OCI-LY1 (cell line): ENCODE measurements around the gene U2SURP.

ENCODE experiments used
- EZH2 ChIP-seq: fragments of 200-600 bp; sonication (generic), shearing (Covaris generic); IDR thresholded peaks from 2 replicates; pipeline ENCODE4 v1.8.0; 2017; ENCODE audit warnings: borderline replicate concordance, mixed run types, mild to moderate bottlenecking, antibody characterized with exemption, low read length, moderate library complexity, mixed read lengths
- TF ChIP-seq, protein P1 (sequence below): fragments of 200-600 bp; sonication (generic), shearing (Covaris generic); IDR thresholded peaks from 2 replicates; pipeline ENCODE4 v1.5.1; 2017; ENCODE audit warnings: mild to moderate bottlenecking, antibody characterized with exemption, low read length, moderate library complexity, mixed read lengths

DNA sequence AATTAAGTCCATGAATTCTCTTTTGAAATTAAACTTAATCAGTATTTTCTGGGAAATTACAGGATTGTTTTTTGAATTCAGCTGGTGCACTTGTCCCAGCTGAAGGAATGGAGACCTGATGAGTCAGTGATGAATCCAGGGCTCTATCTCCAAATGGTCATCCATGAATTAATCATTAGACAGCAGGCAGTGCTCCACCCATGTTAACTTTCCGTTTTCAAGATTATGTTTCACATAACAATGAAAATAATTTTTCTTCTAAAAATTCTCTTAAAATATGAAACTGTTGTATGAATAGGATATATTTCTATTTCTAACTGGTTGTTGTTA, 24.0 kb upstream of the U2SURP start:
- TF ChIP-seq, protein P1, sequence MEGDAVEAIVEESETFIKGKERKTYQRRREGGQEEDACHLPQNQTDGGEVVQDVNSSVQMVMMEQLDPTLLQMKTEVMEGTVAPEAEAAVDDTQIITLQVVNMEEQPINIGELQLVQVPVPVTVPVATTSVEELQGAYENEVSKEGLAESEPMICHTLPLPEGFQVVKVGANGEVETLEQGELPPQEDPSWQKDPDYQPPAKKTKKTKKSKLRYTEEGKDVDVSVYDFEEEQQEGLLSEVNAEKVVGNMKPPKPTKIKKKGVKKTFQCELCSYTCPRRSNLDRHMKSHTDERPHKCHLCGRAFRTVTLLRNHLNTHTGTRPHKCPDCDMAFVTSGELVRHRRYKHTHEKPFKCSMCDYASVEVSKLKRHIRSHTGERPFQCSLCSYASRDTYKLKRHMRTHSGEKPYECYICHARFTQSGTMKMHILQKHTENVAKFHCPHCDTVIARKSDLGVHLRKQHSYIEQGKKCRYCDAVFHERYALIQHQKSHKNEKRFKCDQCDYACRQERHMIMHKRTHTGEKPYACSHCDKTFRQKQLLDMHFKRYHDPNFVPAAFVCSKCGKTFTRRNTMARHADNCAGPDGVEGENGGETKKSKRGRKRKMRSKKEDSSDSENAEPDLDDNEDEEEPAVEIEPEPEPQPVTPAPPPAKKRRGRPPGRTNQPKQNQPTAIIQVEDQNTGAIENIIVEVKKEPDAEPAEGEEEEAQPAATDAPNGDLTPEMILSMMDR, result no peak
- TF ChIP-seq EZH2, result no peak
